BLaER1 (cell line): ENCODE measurements around the gene CADM1.

Experiments
- H3K27ac ChIP-seq: shearing (Covaris generic); formaldehyde crosslinking; 2 replicates; pipeline ENCODE4 v1.8.1; 2022
- H3K27me3 ChIP-seq: shearing (Covaris generic); formaldehyde crosslinking; 2 replicates; pipeline ENCODE4 v1.8.1; 2022
- H3K36me3 ChIP-seq: shearing (Covaris generic); formaldehyde crosslinking; 2 replicates; pipeline ENCODE4 v1.8.1; 2022
- H3K4me1 ChIP-seq: shearing (Covaris generic); formaldehyde crosslinking; 2 replicates; pipeline ENCODE4 v1.8.1; 2022
- H3K4me2 ChIP-seq: shearing (Covaris generic); formaldehyde crosslinking; 2 replicates; pipeline ENCODE4 v1.8.1; 2022
- H3K4me3 ChIP-seq: shearing (Covaris generic); formaldehyde crosslinking; 2 replicates; pipeline ENCODE4 v1.8.1; 2022
- H3K9ac ChIP-seq: shearing (Covaris generic); formaldehyde crosslinking; 2 replicates; pipeline ENCODE4 v1.8.1; 2022
- H3K9me3 ChIP-seq: shearing (Covaris generic); formaldehyde crosslinking; 2 replicates; pipeline ENCODE4 v1.8.1; 2022
- H4K20me1 ChIP-seq: shearing (Covaris generic); formaldehyde crosslinking; 2 replicates; pipeline ENCODE4 v1.8.1; 2022
- Cebpa-rat ChIP-seq: shearing (Covaris generic); IDR thresholded peaks from 2 replicates; pipeline ENCODE4 v1.8.1; 2022

The CADM1 gene

DNA sequence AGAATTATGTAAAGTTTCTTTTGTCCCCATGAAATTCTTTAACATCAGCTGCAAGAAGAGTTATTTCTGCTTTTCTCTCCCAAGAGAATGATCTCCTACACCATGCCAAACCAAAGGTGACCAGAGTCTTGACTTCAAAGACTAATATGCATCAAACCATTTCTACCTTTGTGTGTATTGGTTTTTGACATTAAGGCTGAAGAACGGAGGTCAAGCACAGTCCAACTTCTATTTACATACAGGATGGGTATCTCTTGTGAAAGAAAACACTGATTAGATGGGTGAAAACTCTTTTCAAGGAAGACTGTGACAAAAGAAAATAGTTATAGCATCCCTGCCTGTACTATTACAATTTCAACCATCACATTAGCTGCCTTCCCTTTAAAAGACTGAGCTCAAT, 256.3 kb downstream of the CADM1 start:
- Histone ChIP-seq H4K20me1 (no peaks in the 10 kb centered on the region), H3K4me2 (no peak overlapping the region)

DNA sequence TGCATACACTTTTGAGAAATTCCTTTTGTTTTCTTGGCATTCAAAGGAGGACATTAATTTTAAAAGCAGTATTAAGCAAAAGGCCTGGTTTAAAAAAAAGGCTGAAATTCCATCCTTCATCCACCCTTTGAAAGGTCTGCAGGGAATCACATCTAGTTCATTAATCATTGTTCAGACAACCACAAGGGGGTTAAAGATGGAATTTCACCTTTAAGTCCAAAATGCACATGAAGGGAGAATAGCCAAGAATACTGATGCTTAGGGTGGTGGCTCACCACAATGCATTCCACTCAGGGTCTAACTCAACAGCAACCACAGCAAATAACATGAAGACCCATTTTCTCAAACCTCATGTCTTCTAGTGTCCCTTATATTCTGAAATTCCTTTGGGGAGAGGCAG, 256.9 kb downstream of the CADM1 start:
- Histone ChIP-seq H3K27ac (no peak overlapping the region), H3K4me2 (no peak overlapping the region), H4K20me1 (no peaks in the 10 kb centered on the region), H3K4me1 (no peaks in the 10 kb centered on the region), H3K9ac (no peak overlapping the region), H3K36me3 (no peaks in the 10 kb centered on the region), H3K4me3 (no peak overlapping the region), H3K9me3 (no peaks in the 10 kb centered on the region), H3K27me3 (no peaks in the 10 kb centered on the region)
- TF ChIP-seq Cebpa-rat = no peak

More for the DNA sequence above, 256.3 kb downstream of the CADM1 start:
- Histone ChIP-seq H3K27ac (no peak overlapping the region), H3K27me3 (no peaks in the 10 kb centered on the region), H3K4me3 (no peak overlapping the region), H3K36me3 (no peaks in the 10 kb centered on the region), H3K9ac (no peak overlapping the region), H3K4me1 (no peaks in the 10 kb centered on the region), H3K9me3 (no peaks in the 10 kb centered on the region)
- no peak for TF ChIP-seq Cebpa-rat

DNA sequence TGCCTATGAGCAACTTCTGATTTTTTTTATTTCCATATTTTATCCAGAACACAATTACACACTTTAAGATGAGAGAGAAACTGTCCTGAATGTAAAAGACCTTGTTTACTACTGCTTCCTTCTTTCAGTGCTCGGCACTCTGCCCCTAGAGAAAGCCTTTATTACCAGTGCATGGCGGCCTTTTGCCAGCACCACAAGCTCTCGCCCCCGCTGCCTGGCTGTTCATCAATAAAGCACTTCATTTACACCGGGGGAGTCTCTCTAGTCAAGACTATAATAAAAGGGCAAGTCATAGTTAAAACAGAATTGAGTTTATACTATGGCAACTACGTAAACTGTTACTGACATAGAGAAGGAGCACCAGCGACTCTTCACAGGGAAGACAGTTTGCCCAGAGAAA, 259.5 kb downstream of the CADM1 start:
- Histone ChIP-seq H3K9ac (no peak overlapping the region), H3K36me3 (no peaks in the 10 kb centered on the region), H4K20me1 (no peaks in the 10 kb centered on the region), H3K4me2 (no peak overlapping the region), H3K27me3 (no peaks in the 10 kb centered on the region), H3K27ac (no peak overlapping the region), H3K4me3 (no peak overlapping the region), H3K9me3 (no peaks in the 10 kb centered on the region), H3K4me1 (no peaks in the 10 kb centered on the region)
- TF ChIP-seq Cebpa-rat = no peak

DNA sequence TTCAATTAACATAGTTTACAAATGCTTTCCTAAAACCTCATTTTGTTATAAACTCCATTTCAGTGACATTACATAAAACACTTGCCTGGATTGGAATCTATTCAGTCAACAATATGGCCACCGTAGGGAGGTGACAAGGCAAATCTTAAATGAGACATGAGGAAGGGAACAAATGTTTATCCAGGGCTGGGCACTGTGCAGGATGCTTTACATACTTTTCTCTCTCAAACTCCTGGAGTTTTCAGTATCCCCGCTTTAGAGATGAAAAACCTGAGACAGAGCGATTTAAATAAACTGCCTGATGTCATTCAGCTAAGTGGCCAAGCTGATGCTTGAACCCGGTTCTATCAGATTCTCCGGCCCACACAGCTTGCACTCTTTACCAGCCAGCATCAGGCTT, 259.9 kb downstream of the CADM1 start:
- no peaks in the 10 kb centered on the region for H3K36me3 ChIP-seq
- H4K20me1 ChIP-seq = no peaks in the 10 kb centered on the region
- TF ChIP-seq Cebpa-rat = no peak
- H3K4me1 ChIP-seq = no peaks in the 10 kb centered on the region
- H3K4me2 ChIP-seq = no peak overlapping the region
- no peak overlapping the region for H3K9ac ChIP-seq
- H3K27ac ChIP-seq = no peak overlapping the region
- no peaks in the 10 kb centered on the region for H3K9me3 ChIP-seq
- H3K27me3 ChIP-seq = no peaks in the 10 kb centered on the region
- no peak overlapping the region for H3K4me3 ChIP-seq

DNA sequence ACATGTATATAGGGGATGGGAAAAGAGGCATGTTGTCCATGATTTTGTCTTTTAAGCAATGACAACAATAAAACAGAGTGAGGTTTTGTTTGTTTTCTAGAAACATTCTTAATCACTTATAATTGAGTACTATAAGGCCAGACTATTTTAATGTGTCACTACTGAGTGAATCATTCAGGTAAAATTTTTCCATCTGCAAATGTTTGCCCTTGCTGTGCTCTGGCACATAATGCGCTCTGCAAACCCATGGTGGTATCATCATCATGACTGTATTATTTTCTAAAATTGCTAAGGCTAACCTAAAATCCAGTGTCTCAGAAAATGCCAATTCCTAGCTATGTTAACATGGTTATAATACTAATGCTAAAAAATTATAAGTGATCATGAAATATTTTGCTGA, 261.2 kb downstream of the CADM1 start:
- no peak overlapping the region for H3K9ac ChIP-seq
- H3K4me1 ChIP-seq = no peaks in the 10 kb centered on the region
- no peak overlapping the region for H3K4me3 ChIP-seq
- no peak overlapping the region for H3K4me2 ChIP-seq
- H3K9me3 ChIP-seq = no peaks in the 10 kb centered on the region
- H3K36me3 ChIP-seq = no peaks in the 10 kb centered on the region
- no peaks in the 10 kb centered on the region for H3K27me3 ChIP-seq
- TF ChIP-seq Cebpa-rat = no peak
- no peaks in the 10 kb centered on the region for H4K20me1 ChIP-seq
- H3K27ac ChIP-seq = no peak overlapping the region

DNA sequence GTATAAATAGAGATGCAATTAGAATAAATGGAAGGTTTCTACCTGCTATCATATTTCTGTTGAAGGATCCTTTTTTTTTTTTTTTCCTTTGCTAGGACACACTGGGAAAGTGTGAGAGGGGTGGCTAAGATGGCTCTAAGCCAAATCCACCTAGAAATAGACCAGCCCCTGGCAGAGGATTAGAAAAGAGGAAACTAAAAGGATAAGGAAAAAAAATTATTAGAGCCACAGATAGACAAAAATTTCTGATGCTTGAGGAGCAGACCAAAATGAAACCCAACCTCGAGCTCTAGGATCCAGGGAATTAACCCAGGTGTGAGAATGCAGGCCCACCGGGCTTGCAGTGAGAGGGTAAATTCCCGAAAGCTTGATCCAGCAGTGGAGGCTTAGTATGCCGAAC, 262.3 kb downstream of the CADM1 start:
- no peaks in the 10 kb centered on the region for H3K36me3 ChIP-seq
- H3K4me2 ChIP-seq = no peak overlapping the region
- H3K9me3 ChIP-seq = no peaks in the 10 kb centered on the region
- TF ChIP-seq Cebpa-rat = no peak
- H3K27me3 ChIP-seq = no peaks in the 10 kb centered on the region
- H3K9ac ChIP-seq = no peak overlapping the region
- H3K27ac ChIP-seq = no peak overlapping the region
- no peaks in the 10 kb centered on the region for H4K20me1 ChIP-seq
- H3K4me3 ChIP-seq = no peak overlapping the region
- H3K4me1 ChIP-seq = no peaks in the 10 kb centered on the region

DNA sequence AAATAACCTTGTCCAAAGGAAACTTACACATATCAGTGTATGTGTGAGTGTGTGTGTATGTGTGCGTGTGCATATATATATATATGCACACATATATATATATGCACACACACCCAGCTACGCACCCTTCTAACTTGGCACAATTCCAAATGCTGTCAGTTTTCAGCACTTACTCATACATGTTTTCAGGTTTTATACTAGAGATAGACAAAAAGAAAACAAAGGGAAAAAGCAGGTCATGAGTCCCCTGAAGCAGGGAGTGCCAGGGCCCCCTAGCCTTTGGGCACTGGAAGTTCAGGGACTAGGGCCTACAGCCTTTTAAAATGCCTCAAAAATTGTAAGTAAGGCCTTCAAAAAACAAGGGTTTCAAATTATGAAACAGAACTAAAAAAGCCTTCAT, 265.4 kb downstream of the CADM1 start:
- H4K20me1 ChIP-seq = no peaks in the 10 kb centered on the region
- no peak overlapping the region for H3K27ac ChIP-seq
- H3K9me3 ChIP-seq = no peaks in the 10 kb centered on the region
- H3K4me1 ChIP-seq = no peaks in the 10 kb centered on the region
- no peaks in the 10 kb centered on the region for H3K27me3 ChIP-seq
- no peak overlapping the region for H3K9ac ChIP-seq
- H3K36me3 ChIP-seq = no peaks in the 10 kb centered on the region
- TF ChIP-seq Cebpa-rat = no peak
- no peak overlapping the region for H3K4me2 ChIP-seq
- no peak overlapping the region for H3K4me3 ChIP-seq

DNA sequence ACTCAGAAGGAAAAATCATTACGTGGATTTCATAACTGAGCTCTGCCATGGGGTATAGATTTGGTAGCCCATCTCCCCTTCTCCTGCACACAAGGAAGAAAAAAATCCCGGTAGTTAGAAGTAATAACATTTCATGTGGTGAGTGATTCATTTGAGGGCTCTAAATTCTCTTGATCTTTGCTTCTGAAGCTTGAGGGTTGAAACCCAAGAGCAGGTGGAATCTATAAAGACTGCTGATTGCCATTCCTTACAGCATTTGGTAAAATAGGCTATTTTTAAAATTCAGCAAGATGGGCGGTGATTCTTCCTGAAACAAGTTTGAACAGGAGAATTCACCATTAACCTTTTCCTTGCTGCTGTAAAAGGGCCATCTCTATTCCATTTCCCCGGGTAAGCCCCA, 266.1 kb downstream of the CADM1 start:
- no peak overlapping the region for H3K4me2 ChIP-seq
- no peaks in the 10 kb centered on the region for H3K36me3 ChIP-seq

DNA sequence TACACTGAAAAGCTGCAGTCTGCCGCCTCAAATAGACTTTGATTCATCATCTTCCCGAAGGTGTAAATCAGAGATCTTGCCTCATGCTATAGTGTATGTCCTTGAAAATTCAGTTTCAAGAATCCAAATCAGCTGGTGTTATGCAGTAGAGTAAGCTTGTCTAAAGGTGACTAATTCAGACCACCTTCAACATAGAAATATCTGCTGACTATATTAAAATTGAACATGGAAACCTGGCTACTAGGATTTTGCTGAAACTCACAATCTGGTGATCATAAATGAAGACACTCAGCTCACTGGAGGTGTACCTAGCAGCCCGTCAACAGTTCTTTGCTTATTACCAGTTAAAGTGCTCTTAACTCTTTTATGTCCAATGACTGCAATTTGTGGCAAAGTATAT, 266.6 kb downstream of the CADM1 start:
- Histone ChIP-seq H4K20me1 (no peaks in the 10 kb centered on the region), H3K4me3 (no peak overlapping the region), H3K4me1 (no peaks in the 10 kb centered on the region), H3K27me3 (no peaks in the 10 kb centered on the region), H3K9ac (no peak overlapping the region), H3K27ac (no peak overlapping the region), H3K36me3 (no peaks in the 10 kb centered on the region), H3K9me3 (no peaks in the 10 kb centered on the region), H3K4me2 (no peak overlapping the region)
- TF ChIP-seq Cebpa-rat = no peak

More for the DNA sequence above, 266.1 kb downstream of the CADM1 start:
- Histone ChIP-seq H3K4me1 (no peaks in the 10 kb centered on the region), H3K27me3 (no peaks in the 10 kb centered on the region), H3K27ac (no peak overlapping the region), H3K4me3 (no peak overlapping the region), H3K9me3 (no peaks in the 10 kb centered on the region), H4K20me1 (no peaks in the 10 kb centered on the region), H3K9ac (no peak overlapping the region)
- no peak for TF ChIP-seq Cebpa-rat

DNA sequence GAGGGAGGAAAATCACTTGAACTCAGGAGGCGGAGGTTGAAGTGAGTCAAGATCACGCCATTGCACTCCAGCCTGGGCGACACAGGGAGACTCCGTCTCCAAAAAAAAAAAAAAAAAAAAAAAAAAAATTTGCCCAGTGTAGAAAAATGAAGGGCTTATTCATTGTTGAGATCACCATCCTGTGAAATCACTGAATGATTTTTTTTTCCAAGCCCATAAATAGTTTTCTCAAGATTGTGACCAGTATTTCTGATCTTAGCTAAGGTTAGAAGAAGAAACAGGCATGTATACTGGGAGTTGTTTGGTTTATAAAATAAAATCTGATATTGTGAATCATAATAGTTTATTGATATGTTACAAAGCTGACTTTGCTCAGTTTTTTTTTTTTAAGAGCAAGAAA, 269.4 kb downstream of the CADM1 start:
- no peaks in the 10 kb centered on the region for H3K27me3 ChIP-seq
- no peak overlapping the region for H3K9ac ChIP-seq
- no peak overlapping the region for H3K4me3 ChIP-seq
- H3K4me1 ChIP-seq = peaks cover 8% of the 10 kb centered on the region; the same call in 1 of the 2 replicates
- H3K36me3 ChIP-seq = no peaks in the 10 kb centered on the region
- no peak overlapping the region for H3K27ac ChIP-seq
- H3K4me2 ChIP-seq = no peak overlapping the region
- no peaks in the 10 kb centered on the region for H4K20me1 ChIP-seq
- no peak for TF ChIP-seq Cebpa-rat
- no peaks in the 10 kb centered on the region for H3K9me3 ChIP-seq

DNA sequence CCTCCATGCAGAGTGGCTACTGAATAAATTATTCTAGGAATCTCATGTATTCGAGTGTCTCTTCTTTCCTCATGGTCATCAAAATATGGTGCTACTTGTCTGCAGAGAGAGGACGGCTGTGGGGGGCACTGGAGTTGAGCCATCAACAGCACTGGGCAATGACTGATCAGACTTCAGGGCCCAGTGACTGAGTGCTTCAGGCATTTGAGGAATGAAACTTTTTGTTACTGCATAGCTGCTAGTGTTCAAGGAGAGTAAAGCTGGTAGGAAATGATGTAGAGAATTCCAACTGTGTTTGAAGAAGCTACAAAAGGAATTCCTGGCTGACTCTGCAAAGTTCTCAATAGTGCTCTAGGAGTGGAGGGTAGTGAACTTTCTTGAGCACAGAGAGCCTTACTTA, 277.7 kb downstream of the CADM1 start:
- Histone ChIP-seq H3K27me3 (no peaks in the 10 kb centered on the region), H3K9ac (no peak overlapping the region), H3K4me2 (no peak overlapping the region), H3K36me3 (no peaks in the 10 kb centered on the region), H3K4me1 (peaks cover 10% of the 10 kb centered on the region; the same call in 1 of the 2 replicates), H3K4me3 (no peak overlapping the region), H3K27ac (no peak overlapping the region), H3K9me3 (0 out of 2 replicates have a peak, but pooled peaks cover 5% of the 10 kb centered on the region), H4K20me1 (no peaks in the 10 kb centered on the region)
- no peak for TF ChIP-seq Cebpa-rat
